Natural killer cell (primary cell): ENCODE results near the gene TEX2. TPM values are rescaled to one million over a fixed set of nuclear protein-coding genes. Genes with fewer than 3 reads are reported as not detected.

ENCODE experiments used
- ATAC-seq, 3 donors: fragments of 150-1000 bp in 2 of 3; fragments of 200-7000 bp in 1 of 3; cut with Tn5 transposase; 1 replicate in 1 of 3; 2 replicates in 2 of 3; pipeline ENCODE4 v1.10.0; 2021; ENCODE audit warnings: mild to moderate bottlenecking in 2 of 3, moderate library complexity in 2 of 3
- DNase-seq, 2 donors: peaks; one replicate each; pipeline versions ENCODE4 v3.0.0 to v3.0.0-alpha.2; 2013 to 2021; ENCODE audit warnings: mixed read lengths in 1 of 2
- H3K27ac ChIP-seq: one replicate; pipeline ENCODE4 v1.5.1; 2013; ENCODE audit warnings: mild to moderate bottlenecking, low read length
- H3K27me3 ChIP-seq: one replicate; pipeline ENCODE4 v1.6.1; 2013; ENCODE audit warnings: low read length; ENCODE audit not compliant: control insufficient read depth, insufficient read depth
- H3K36me3 ChIP-seq: one replicate; pipeline ENCODE4 v1.6.1; 2013; ENCODE audit warnings: low read length; ENCODE audit not compliant: control insufficient read depth, insufficient read depth
- H3K4me1 ChIP-seq: one replicate; pipeline ENCODE4 v1.6.1; 2013; ENCODE audit warnings: low read length; ENCODE audit not compliant: control insufficient read depth, insufficient read depth
- H3K4me3 ChIP-seq: one replicate; pipeline ENCODE4 v1.5.1; 2013; ENCODE audit warnings: low read length
- H3K9me3 ChIP-seq: one replicate; pipeline ENCODE4 v1.6.1; 2013; ENCODE audit warnings: low read length; ENCODE audit not compliant: control insufficient read depth, insufficient read depth
- H3K27ac Mint-ChIP-seq, 2 donors: one replicate each; pipeline ENCODE4 v1.8.0; 2022; ENCODE audit warnings: mild to moderate bottlenecking in 2 of 2, mixed read lengths in 2 of 2, moderate library complexity in 1 of 2
- H3K27me3 Mint-ChIP-seq, 2 donors: one replicate each; pipeline ENCODE4 v1.8.0; 2022; ENCODE audit warnings: low read depth in 2 of 2, mixed read lengths in 2 of 2
- H3K36me3 Mint-ChIP-seq: one replicate; pipeline ENCODE4 v1.8.0; 2022; ENCODE audit warnings: mixed read lengths
- H3K4me1 Mint-ChIP-seq, 2 donors: one replicate each; pipeline ENCODE4 v1.8.0; 2022; ENCODE audit warnings: mixed read lengths in 2 of 2
- H3K4me3 Mint-ChIP-seq: one replicate; pipeline ENCODE4 v1.8.0; 2022; ENCODE audit warnings: mild to moderate bottlenecking, moderate library complexity, mixed read lengths
- H3K9me3 Mint-ChIP-seq, 2 donors: one replicate each; pipeline ENCODE4 v1.8.0; 2022; ENCODE audit warnings: mixed read lengths in 2 of 2
- WGBS: methylation state at CpG from one replicate; pipeline ENCODE4 v1.1.7; 2013; ENCODE audit warnings: missing lambda C conversion rate; ENCODE audit not compliant: insufficient coverage; 5-methylcytosine and 5-hydroxymethylcytosine counted together
- intact Hi-C: fragments of 100-400 bp; cut with micrococcal nuclease; formaldehyde crosslinking; loops from one replicate; pipeline ENCODE4 v1.14.2; 2022
- total RNA-seq, 4 donors: library from RNA; stranded (reverse); fragments of 120-200 nt in 1 of 4; gene quantifications; one replicate each; pipeline versions ENCODE4 v1.2.3 to v1.2.4, GENCODE V29; 2013 to 2022
- TF ChIP-seq, protein P1 (sequence below): fragments of 200-600 bp; IDR thresholded peaks from one replicate; pipeline ENCODE4 v1.8.0; 2022; ENCODE audit warnings: antibody characterized with exemption

The TEX2 gene
- total RNA-seq, 3 donors from 2014 or later (not counting 1 experiment from before 2014, with no cell fraction given) = 8.3 to 16.3 (median 11.3) TPM

DNA sequence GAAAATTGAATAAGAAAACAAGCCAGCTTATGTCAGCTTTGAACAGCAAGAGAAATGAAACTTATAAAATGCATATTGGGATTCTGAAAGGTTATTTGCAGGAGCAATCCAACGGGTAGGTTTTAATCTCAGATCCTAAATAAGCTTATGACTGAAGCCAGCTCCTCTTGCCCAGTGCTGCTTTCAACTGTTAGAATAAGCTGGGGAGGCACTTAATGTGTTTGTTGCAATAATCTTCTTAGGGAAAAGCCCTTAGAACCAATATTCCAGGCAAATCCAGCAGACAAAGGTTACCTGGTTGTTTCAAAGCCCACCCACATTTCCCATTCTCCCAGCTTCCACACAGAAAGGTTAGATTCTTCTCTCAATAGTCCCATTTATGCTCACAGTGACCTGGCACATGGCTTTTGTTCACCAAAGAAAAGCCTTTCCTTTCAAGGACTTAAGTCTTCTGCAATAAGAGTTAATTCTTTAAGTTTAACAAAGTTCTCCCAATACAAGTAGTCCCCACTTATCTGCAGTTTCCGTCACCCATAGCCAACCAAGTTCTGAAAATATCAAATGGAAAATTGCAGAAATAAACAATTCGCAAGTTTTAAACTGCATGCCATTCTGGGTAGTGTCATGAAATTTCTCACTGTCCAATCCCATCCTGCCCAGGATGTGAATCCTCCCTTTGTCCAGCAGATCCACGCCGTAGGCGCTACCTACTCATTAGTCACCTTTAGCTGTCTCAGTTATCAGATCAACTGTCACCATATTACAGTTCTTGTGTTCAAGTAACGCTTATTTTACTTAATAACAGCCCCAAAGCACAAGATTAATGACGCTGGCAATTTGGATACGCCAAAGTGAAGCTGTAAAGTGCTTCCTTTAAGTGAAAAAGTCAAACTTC is 5.9 kb downstream of the TEX2 start:
- H3K36me3 Mint-ChIP-seq = no peaks in the 10 kb centered on the region
- TF ChIP-seq, protein P1, sequence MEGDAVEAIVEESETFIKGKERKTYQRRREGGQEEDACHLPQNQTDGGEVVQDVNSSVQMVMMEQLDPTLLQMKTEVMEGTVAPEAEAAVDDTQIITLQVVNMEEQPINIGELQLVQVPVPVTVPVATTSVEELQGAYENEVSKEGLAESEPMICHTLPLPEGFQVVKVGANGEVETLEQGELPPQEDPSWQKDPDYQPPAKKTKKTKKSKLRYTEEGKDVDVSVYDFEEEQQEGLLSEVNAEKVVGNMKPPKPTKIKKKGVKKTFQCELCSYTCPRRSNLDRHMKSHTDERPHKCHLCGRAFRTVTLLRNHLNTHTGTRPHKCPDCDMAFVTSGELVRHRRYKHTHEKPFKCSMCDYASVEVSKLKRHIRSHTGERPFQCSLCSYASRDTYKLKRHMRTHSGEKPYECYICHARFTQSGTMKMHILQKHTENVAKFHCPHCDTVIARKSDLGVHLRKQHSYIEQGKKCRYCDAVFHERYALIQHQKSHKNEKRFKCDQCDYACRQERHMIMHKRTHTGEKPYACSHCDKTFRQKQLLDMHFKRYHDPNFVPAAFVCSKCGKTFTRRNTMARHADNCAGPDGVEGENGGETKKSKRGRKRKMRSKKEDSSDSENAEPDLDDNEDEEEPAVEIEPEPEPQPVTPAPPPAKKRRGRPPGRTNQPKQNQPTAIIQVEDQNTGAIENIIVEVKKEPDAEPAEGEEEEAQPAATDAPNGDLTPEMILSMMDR = no peak
- ATAC-seq (no peak), DNase-seq (no peak)
- 96% methylated on average over 9 of the region's 9 CpGs for WGBS
- Histone ChIP-seq H3K4me3 (no peak overlapping the region), H3K9me3 (no peaks in the 10 kb centered on the region), H3K4me1 (peaks cover 8% of the 10 kb centered on the region), H3K27ac (no peak overlapping the region), H3K27me3 (no peaks in the 10 kb centered on the region), H3K36me3 (no peaks in the 10 kb centered on the region)
- H3K27ac Mint-ChIP-seq = no peak overlapping the region
- H3K27me3 Mint-ChIP-seq = no peaks in the 10 kb centered on the region
- H3K9me3 Mint-ChIP-seq = no peaks in the 10 kb centered on the region
- H3K4me1 Mint-ChIP-seq = peaks cover 21 to 23% of the 10 kb centered on the region in 2 donors
- H3K4me3 Mint-ChIP-seq = no peak overlapping the region
- intact Hi-C loops = no loop called here

DNA sequence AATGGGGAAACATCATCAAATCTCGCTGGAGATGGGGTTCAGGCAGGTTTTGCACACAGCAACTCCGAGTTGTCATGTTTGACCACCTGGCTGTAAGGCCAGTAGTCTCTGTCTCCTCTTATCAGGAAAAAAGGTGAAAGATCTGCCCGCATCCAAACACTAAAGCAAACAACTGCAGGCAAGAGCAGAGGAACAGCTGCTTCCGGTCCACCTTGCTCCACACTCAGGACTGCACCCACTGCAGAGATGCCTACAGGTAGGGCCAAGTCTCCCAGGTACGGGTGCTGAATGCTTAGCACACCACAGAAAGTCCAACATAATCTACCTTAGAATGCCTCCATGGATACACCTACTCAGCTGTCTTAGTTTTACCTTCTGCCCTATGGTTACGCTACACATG is 7.3 kb downstream of the TEX2 start:
- intact Hi-C loops = no loop called here
- Mint-ChIP-seq H3K27me3 (no peaks in the 10 kb centered on the region), H3K36me3 (no peaks in the 10 kb centered on the region), H3K4me3 (no peak overlapping the region), H3K27ac (no peak overlapping the region), H3K9me3 (no peaks in the 10 kb centered on the region), H3K4me1 (peaks cover 10 to 11% of the 10 kb centered on the region in 2 donors)
- Histone ChIP-seq H3K9me3 (no peaks in the 10 kb centered on the region), H3K4me3 (no peak overlapping the region), H3K27ac (no peak overlapping the region), H3K27me3 (no peaks in the 10 kb centered on the region), H3K36me3 (no peaks in the 10 kb centered on the region), H3K4me1 (no peaks in the 10 kb centered on the region)
- 94% methylated on average over 6 of the region's 6 CpGs for WGBS
- TF ChIP-seq, protein P1 = no peak
- ATAC-seq (no peak), DNase-seq (no peak)

DNA sequence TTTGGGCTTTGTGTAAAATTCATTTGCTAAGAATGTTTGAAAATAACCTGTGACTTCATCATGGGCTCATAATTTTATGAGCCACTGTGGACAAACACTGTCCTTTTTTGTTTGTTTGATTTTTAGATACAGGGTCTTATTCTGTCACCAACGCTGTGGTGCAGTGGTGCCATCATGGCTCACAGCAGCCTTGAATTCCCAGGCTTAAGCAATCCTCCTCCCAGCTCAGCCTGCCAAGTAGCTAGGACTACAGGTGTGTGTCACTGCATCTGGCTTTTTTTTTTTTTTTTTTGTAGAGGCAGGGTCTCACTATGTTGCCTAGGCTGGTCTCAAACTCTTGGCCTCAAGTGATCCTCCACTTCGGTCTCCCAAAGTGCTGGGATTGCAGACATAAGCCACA is 8.3 kb downstream of the TEX2 start:
- DNase-seq (no peak), ATAC-seq (no peak)
- Histone ChIP-seq H3K9me3 (no peaks in the 10 kb centered on the region), H3K36me3 (no peaks in the 10 kb centered on the region), H3K27ac (no peak overlapping the region), H3K4me1 (no peaks in the 10 kb centered on the region), H3K27me3 (no peaks in the 10 kb centered on the region), H3K4me3 (no peak overlapping the region)
- Mint-ChIP-seq H3K9me3 (no peaks in the 10 kb centered on the region), H3K27ac (no peak overlapping the region), H3K36me3 (no peaks in the 10 kb centered on the region), H3K27me3 (no peaks in the 10 kb centered on the region), H3K4me3 (no peak overlapping the region), H3K4me1 (peaks cover 2 to 6% of the 10 kb centered on the region in 2 donors)
- 100% methylated on average over 2 of the region's 2 CpGs for WGBS
- intact Hi-C loops = no loop called here
- TF ChIP-seq, protein P1 = no peak
